SIG-M5 (cell line): Measurements from ENCODE around the gene NELL2.

ENCODE experiments used
- DNase-seq: peaks from one replicate; lab custom pipeline; 2025; lab: John Stamatoyannopoulos, UW

The NELL2 gene

DNA sequence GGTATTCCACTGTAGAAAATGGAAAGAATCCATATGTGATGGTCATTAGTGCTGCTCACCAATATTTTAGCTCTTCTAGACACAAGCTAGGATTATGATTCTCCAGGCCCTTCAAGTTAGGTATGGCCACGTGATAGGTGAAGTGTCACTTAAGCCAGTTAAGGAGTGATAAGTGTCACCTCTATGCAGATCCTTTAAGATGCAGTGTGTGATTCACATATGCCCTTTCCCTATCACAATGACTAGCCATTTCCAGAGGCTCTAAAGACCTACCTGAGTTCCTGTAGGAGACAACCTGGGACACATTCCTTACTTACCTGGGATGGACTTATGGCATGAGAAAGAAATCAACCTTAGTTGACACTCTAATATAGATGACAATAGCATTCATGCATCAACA is 343.2 kb downstream of the NELL2 start:
- no peak for DNase-seq

DNA sequence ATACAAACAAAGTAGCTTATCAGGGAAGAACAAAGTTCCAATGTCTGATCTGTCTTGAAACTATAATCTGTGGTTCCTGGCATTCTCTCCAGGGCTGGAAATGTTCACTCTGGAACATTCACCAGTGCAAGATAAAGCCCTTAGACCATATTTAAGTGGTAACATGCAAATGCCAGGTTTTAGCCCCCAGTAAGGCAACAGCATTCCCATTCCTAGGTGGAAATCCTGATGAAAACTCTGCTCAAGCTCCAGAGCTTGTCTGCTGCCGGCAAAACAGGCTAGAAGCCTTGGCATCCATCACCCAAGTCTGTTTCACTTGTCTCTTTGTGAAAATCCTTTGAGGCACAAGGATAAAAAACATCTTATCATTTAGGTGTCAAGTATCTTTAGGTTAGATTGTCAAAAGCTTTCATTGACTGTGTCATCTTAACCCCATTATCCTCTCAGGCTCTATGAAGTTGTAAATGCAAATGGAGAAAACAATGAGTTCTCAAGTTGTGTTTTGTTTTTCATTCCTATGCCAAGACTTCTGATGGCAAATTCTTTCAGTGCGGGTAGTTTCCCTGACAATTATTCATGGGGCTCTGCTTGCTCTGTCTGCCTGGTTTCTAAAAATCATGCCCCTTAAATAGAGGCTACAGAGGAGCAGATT is 344.7 kb downstream of the NELL2 start:
- no peak for DNase-seq

GRCh38 chr12:44526655-44527182 is 349.4 kb downstream of the NELL2 start:
- no peak for DNase-seq

- DNase-seq = no peak
These were observed 350.1 kb downstream of the NELL2 start for GRCh38 chr12:44525806-44526654.

GRCh38 chr12:44523828-44524227 is 352.3 kb downstream of the NELL2 start:
- DNase-seq = no peak

- no peak for DNase-seq
These were observed 354.4 kb downstream of the NELL2 start for GRCh38 chr12:44521702-44522101.

GRCh38 chr12:44519931-44520330 is 356.2 kb downstream of the NELL2 start:
- no peak for DNase-seq

GRCh38 chr12:44511289-44511688 is 364.8 kb downstream of the NELL2 start:
- no peak for DNase-seq

GRCh38 chr12:44510510-44510909 is 365.6 kb downstream of the NELL2 start:
- no peak for DNase-seq

GRCh38 chr12:44510076-44510475 is 366.0 kb downstream of the NELL2 start:
- no peak for DNase-seq

DNA sequence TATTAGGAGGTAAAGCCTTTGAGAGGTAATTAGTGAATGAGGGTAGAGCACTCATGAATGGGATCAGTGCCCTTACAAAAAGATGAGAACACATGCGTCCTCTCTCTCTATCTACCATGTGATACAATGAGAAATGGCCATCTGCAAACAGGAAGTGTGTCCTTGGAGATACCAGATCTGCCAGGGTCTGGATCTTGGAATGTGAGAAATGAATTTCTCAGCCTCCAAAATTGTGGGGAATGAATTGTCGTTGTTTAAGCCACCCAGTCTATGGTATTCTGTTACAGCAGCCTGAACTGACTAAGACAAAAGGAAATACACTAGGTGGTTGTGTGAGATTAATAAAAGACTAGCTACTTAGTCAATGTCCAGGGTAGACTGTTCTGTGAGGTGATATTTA is 366.6 kb downstream of the NELL2 start:
- no peak for DNase-seq

DNA sequence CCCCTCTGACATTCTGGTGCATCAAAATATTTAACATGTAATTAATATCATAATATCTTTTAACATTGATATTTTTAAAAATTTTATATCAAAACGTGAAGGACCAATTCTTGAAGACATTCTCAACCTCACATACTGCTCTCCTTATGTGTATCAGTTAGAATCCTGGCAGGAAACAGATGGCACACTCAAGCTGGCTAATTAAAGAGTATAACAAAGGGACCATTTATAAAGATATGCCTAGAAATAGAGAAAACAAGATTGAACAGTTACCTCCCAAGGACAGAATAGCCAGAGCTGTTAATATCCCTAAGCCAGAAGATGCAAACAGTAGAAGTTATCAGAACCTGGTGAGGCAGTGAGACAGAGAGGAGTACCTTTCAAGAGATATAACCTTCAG is 368.7 kb downstream of the NELL2 start:
- DNase-seq = no peak

GRCh38 chr12:44504799-44505198 is 371.3 kb downstream of the NELL2 start:
- DNase-seq = no peak

- no peak for DNase-seq
These were observed 372.8 kb downstream of the NELL2 start for GRCh38 chr12:44503329-44503728.

- DNase-seq = no peak
These were observed 373.4 kb downstream of the NELL2 start for GRCh38 chr12:44502681-44503080.

DNA sequence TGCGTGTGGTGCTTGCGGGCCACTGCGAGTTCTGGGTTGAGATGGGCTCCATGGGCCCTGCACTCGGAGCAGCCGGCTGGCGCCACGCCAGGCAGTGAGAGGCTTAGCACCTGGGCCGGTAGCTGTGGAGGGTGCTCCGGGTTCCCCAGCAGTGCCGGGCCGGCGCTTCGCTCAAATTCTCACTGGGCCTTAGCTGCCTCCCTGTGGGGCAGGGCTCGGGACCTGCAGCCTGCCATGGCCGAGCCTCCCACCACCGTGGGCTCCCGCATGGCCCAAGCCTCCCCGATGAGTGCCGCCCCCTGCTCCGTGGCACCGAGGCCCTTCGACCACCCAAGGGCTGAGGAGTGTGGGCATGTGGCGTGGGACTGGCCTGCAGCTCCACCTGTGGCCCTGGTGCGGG is 375.7 kb downstream of the NELL2 start:
- DNase-seq = no peak

DNA sequence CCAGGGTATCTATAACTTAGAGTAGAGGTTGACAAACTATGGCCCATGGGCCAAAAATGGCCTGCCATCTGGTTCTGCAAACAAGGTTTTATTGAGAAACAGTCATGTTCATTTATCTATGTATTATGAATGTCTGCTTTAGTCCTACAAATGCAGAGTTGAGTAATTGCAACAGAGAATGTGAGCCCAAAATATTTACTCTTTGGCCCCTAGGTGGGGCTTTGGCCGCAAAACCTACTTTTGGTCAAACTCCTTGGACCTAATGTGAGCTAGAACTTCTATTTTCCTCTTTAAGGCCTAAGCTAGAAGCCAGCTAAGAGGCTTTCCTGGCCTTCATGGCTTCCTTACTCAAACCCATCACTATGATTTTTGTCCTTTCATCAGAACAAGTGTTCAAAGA is 379.1 kb downstream of the NELL2 start:
- DNase-seq = no peak

DNA sequence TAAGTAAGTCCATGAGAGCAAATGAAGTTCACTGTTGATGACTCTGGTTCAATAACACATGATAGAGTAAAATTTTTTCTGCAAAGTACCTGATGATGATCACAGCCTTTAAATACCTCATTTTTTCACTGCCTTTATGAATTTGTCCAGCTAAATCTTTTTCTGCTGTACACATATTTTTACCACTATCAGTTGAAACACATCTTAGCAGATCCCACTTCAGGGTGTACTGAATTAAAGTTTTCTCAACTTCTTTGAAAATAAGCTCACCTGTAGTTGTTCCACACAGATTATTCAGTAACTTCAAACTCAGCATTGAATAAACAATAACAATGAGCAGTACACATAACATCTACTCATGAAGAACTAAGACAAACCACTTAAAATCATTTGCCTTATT is 385.9 kb downstream of the NELL2 start:
- DNase-seq = no peak

DNA sequence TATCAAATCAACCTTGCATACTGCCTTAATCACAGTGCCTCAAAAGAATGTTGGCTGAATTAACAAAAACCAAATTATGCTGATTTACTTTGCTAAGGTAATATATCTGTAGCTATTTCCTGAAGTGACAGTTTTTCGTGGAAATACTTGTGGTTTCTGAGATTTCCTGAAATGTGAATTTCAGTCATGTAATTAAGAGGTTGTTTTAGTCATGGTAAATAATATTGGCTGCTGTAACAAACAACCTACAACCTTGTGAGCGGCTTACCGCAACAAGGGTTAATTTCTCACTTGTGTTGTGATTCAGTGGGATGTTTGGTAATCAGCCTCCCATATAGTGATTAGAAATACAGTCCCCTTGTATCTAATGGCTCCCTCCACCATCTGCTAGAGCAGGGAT is 387.9 kb downstream of the NELL2 start:
- DNase-seq = no peak

GRCh38 chr12:44484862-44485261 is 391.3 kb downstream of the NELL2 start:
- no peak for DNase-seq

GRCh38 chr12:44477331-44477980 is 398.7 kb downstream of the NELL2 start:
- no peak for DNase-seq

DNA sequence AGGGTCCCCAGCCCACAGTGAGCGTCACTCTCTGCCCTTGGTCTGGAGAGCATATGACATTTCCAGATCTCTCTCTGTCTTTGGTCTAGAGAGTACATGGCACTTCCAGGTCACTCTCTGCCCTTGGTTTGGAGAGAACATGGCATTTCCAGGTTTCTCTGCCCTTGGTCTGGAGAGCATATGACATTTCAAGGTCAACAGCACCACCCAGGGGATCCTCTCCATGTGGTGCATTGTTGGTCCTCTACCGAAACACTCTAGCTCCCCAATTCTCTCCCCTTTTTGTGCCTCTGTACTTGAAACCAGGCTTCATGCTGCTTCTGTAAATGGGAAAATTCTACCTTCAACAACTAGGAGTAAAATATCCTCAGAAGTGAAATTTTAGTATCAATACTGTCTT is 399.4 kb downstream of the NELL2 start:
- DNase-seq = no peak

DNA sequence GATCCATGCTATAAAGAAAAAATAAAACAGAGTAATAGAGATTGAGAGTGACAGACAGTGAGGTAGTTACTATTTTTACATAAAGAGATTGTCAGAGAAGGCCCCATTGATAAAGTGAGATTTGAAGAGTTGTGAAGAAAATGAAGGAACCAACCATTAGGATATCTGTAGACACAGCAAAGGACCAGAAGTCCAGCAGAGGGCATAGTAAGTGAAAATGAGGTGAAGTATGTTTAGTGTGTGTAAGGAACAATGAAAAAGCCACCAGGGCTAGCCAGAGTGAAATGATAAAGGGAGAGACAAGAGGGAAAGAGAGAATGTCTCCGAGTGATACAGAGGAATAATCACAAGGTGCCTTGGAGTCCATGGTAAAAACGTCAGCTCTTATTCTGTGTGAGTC is 411.0 kb downstream of the NELL2 start:
- no peak for DNase-seq
